ENCODE results near the gene RNF111.
A peak's percentile ranks its signal among the peaks of the same experiment; 100 is the strongest.

- no peak; the same call in none of the 2 replicates for TF ChIP-seq POLR2AphosphoS5 (IDR thresholded peaks at IDR 0.05; ENCODE audit: low read depth, low read length)
- no peak for TF ChIP-seq TAF1 (IDR thresholded peaks at IDR 0.05; ENCODE audit: borderline replicate concordance, insufficient read depth, low read length)
- peak; percentile 75; the same call in 1 of the 2 replicates for TF ChIP-seq SIN3A (IDR thresholded peaks at IDR 0.05; ENCODE audit: borderline replicate concordance, insufficient read depth, low read length)
- no peak for TF ChIP-seq FOXP2 (optimal IDR thresholded peaks at IDR 0.05; ENCODE audit: borderline replicate concordance, extremely low read depth, extremely low read length, insufficient read depth)
Observed at GRCh38 chr15:58988006-58988785, 733 bp downstream of the RNF111 start.

Measured in PFSK-1 (cell line).